K562 (cell line): ENCODE data around the gene MALSU1. TPM values are rescaled to one million over a fixed set of nuclear protein-coding genes. Genes with fewer than 3 reads are reported as not detected.

Experiments
- ATAC-seq: fragments of 200-7000 bp; cut with Tn5 transposase; 3 replicates; pipeline ENCODE4 v1.9.1; 2020; ENCODE audit warnings: moderate library complexity
- BruUV-seq: library from RNA; stranded (reverse); fragments of 400-500 nt; replicated peaks from 2 replicates; lab custom pipeline; 2021; lab: Mats Ljungman, UMichigan
- CTCF ChIA-PET: fragments of 300-600 bp; formaldehyde crosslinking; extraction: SDS; loops from one replicate; lab custom pipeline; 2021; ENCODE audit warnings: low intra/inter-chr PET ratio; lab: Yijun Ruan, JAX
- POLR2A ChIA-PET: fragments of 300-600, 350-650 bp; sonication (Branson Sonifier 250); formaldehyde crosslinking; extraction: SDS; loops from one replicate; lab custom pipeline; 2021; ENCODE audit warnings: antibody characterized with exemption, inconsistent platforms; lab: Yijun Ruan, JAX
- DNase-seq, 4 experiments: peaks; one replicate each; pipeline versions ENCODE4 v3.0.0 to v3.0.0-alpha.2; 2011 to 2018; ENCODE audit warnings: low spot score in 3 of 4, mixed read lengths in 3 of 4; ENCODE audit errors: extremely low read depth in 1 of 4
- FAIRE-seq: peaks from 2 replicates; lab custom pipeline; 2011; peaks lifted over from hg19 to GRCh38; lab: Jason Lieb, UNC
- H2AFZ ChIP-seq: 2 replicates; pipeline ENCODE4 v1.6.0; 2011; ENCODE audit warnings: low read depth, low read length, control low read depth, inconsistent platforms
- H3K27ac ChIP-seq: fragments of 200-600 bp; 3 replicates; pipeline ENCODE4 v1.8.0; 2011; ENCODE audit warnings: low read depth, mild to moderate bottlenecking, control low read depth, inconsistent platforms, low read length, moderate library complexity, mixed read lengths; ENCODE audit errors: extremely low read depth
- H3K27me3 ChIP-seq, 2 experiments: fragments of 300-600 bp in 1 of 2; 2 replicates in 1 of 2; 3 replicates in 1 of 2; pipeline versions ENCODE4 v1.6.0 to v1.8.0; 2011; ENCODE audit warnings: inconsistent platforms in 2 of 2, low read length in 2 of 2, mild to moderate bottlenecking in 1 of 2, mixed read lengths in 1 of 2, moderate library complexity in 1 of 2; ENCODE audit not compliant: control insufficient read depth in 2 of 2, insufficient read depth in 2 of 2
- H3K36me3 ChIP-seq: fragments of 300-600 bp; 3 replicates; pipeline ENCODE4 v1.8.0; 2011; ENCODE audit warnings: mild to moderate bottlenecking, low read length, inconsistent platforms; ENCODE audit not compliant: control insufficient read depth, insufficient read depth
- H3K4me1 ChIP-seq, 2 experiments: fragments of 200-600 bp in 1 of 2; replicated peaks in 1 of 2; 2 replicates in 1 of 2; 3 replicates in 1 of 2; pipeline versions ENCODE4 v1.5.1 to v1.8.0; 2011; ENCODE audit warnings: inconsistent platforms in 2 of 2, low read length in 2 of 2, mild to moderate bottlenecking in 1 of 2, mixed read lengths in 1 of 2, moderate library complexity in 1 of 2; ENCODE audit not compliant: control insufficient read depth in 2 of 2, insufficient read depth in 2 of 2
- H3K4me2 ChIP-seq: 2 replicates; pipeline ENCODE4 v1.6.1; 2011; ENCODE audit warnings: low read length, control low read depth, inconsistent platforms, mixed read lengths; ENCODE audit not compliant: insufficient read depth
- H3K4me3 ChIP-seq: fragments of 200-600 bp; sonication (generic), shearing (Covaris generic); 2 replicates; pipeline ENCODE4 v1.5.1; 2016; ENCODE audit warnings: control low read depth, inconsistent platforms
- H3K79me2 ChIP-seq: fragments of 200-600 bp; 3 replicates; pipeline ENCODE4 v1.8.0; 2011; ENCODE audit warnings: low read length, inconsistent platforms; ENCODE audit not compliant: control insufficient read depth, insufficient read depth
- H3K9ac ChIP-seq, 2 experiments: 2 replicates each; pipeline versions ENCODE4 v1.6.0 to v1.6.1; 2011; ENCODE audit warnings: low read depth in 2 of 2, low read length in 2 of 2, control low read depth in 1 of 2, inconsistent platforms in 1 of 2, mild to moderate bottlenecking in 1 of 2, mixed read lengths in 1 of 2; ENCODE audit not compliant: insufficient read depth in 1 of 2
- H3K9me1 ChIP-seq: one replicate; pipeline ENCODE4 v1.6.0; 2011; ENCODE audit warnings: inconsistent platforms, mild to moderate bottlenecking, low read length, moderate library complexity; ENCODE audit not compliant: control insufficient read depth, insufficient read depth
- H3K9me3 ChIP-seq: replicated peaks from 2 replicates; pipeline ENCODE4 v1.5.1; 2011; ENCODE audit warnings: low read depth, low read length, inconsistent platforms; ENCODE audit not compliant: control insufficient read depth, insufficient read depth
- H4K20me1 ChIP-seq: replicated peaks from 2 replicates; pipeline ENCODE4 v1.6.1; 2011; ENCODE audit warnings: low read length, inconsistent platforms, mixed read lengths; ENCODE audit not compliant: control insufficient read depth, insufficient read depth
- ETV1 ChIP-seq: fragments of 450-650 bp; conservative IDR thresholded peaks from 2 replicates; pipeline ENCODE4 v1.6.1; 2016; ENCODE audit warnings: missing genetic modification characterization, control low read depth, low read depth, missing compliant biosample characterization
- FUS ChIP-seq: fragments of 200-400 bp; formaldehyde crosslinking; optimal IDR thresholded peaks from 2 replicates; pipeline ENCODE3; 2017; ENCODE audit warnings: low read depth, low read length
- HNRNPH1 ChIP-seq: fragments of 200-400 bp; formaldehyde crosslinking; optimal IDR thresholded peaks from 2 replicates; pipeline ENCODE3; 2017; ENCODE audit warnings: low read depth, mild to moderate bottlenecking, low read length, moderate library complexity
- SRSF7 ChIP-seq: fragments of 200-400 bp; formaldehyde crosslinking; optimal IDR thresholded peaks from 2 replicates; pipeline ENCODE3; 2017; ENCODE audit warnings: mild to moderate bottlenecking, low read depth, low read length
- ZNF717 ChIP-seq: fragments of 250-450 bp; sonication (Bioruptor Pico); IDR thresholded peaks from 2 replicates; pipeline ENCODE4 v1.5.0; 2021
- WGBS: fragments of 100-300 bp; shearing (Covaris generic); methylation state at CpG from one replicate; pipeline ENCODE4 v1.1.6; 2016; ENCODE audit warnings: low coverage, mixed read lengths; ENCODE audit not compliant: insufficient coverage; ENCODE audit errors: missing lambda C conversion rate; 5-methylcytosine and 5-hydroxymethylcytosine counted together
- in situ Hi-C: fragments of 300-500 bp; cut with MboI; formaldehyde crosslinking; loops from 4 replicates; pipeline ENCODE4 v1.15.0; 2018; ENCODE audit warnings: inconsistent platforms, mixed read lengths
- intact Hi-C: fragments of 100-400 bp; cut with micrococcal nuclease; formaldehyde crosslinking; loops from 2 replicates; pipeline ENCODE4 v1.14.2; 2022
- polyA plus RNA-seq, 8 experiments: library from polyadenylated mRNA; depleted of rRNA in 4 of 8; stranded (reverse) in 5 of 8; unstranded in 3 of 8; fragments of >200 nt; fragmentation: Nextera tagmentation in 2 of 8; fragmentation: Illumina TruSeq in 1 of 8; extraction: Ambion mirVana in 2 of 8; extraction: Trizol in 1 of 8; gene quantifications; 2 replicates each; pipeline versions ENCODE4 v1.2.1 to v1.2.3, GENCODE V29; 2011 to 2014; ENCODE audit warnings: inconsistent platforms in 1 of 8, missing spikeins in 1 of 8
- total RNA-seq, 7 experiments: library from RNA; depleted of rRNA in 6 of 7; stranded (reverse); fragments of >200 nt in 6 of 7; fragmentation: Illumina TruSeq in 2 of 7; extraction: Trizol in 2 of 7; gene quantifications; 2 replicates each; pipeline versions ENCODE4 v1.2.1 to v1.2.3, GENCODE V29; 2011 to 2021; ENCODE audit warnings: low replicate concordance in 1 of 7
- TF ChIP-seq, protein P1 (sequence below): sonication (generic); formaldehyde crosslinking; IDR thresholded peaks from 2 replicates; pipeline ENCODE4 v1.8.0; 2022; ENCODE audit warnings: mild to moderate bottlenecking, low read depth, missing genetic modification reagents
- TF ChIP-seq, protein P2 (sequence below): fragments of 450-650 bp; formaldehyde crosslinking; IDR thresholded peaks from 2 replicates; pipeline ENCODE4 v1.4.0; 2022; ENCODE audit warnings: mild to moderate bottlenecking, moderate library complexity
- TF ChIP-seq, protein P3 (sequence below): fragments of 250-450 bp; sonication (Bioruptor Pico); IDR thresholded peaks from 2 replicates; pipeline ENCODE4 v1.8.0; 2021; ENCODE audit warnings: mild to moderate bottlenecking, moderate library complexity
- TF ChIP-seq, protein P4 (sequence below), 2 experiments: fragments of 450-650 bp in 1 of 2; sonication (generic) in 1 of 2; formaldehyde crosslinking; conservative IDR thresholded peaks; 2 replicates each; pipeline versions ENCODE4 v1.4.0 to v1.8.1; 2020 to 2022; ENCODE audit warnings: mild to moderate bottlenecking in 1 of 2, missing genetic modification reagents in 1 of 2
- TF ChIP-seq, protein P5 (sequence below), 2 experiments: fragments of 450-650 bp in 1 of 2; IDR thresholded peaks; 2 replicates each; pipeline ENCODE4 v1.6.1; 2011 to 2017; ENCODE audit warnings: low read depth in 2 of 2, antibody characterized with exemption in 1 of 2, borderline replicate concordance in 1 of 2, low read length in 1 of 2, mild to moderate bottlenecking in 1 of 2, mixed read lengths in 1 of 2; ENCODE audit not compliant: control insufficient read depth in 1 of 2
- TF ChIP-seq, protein P6 (sequence below): conservative IDR thresholded peaks from 2 replicates; pipeline ENCODE4 v1.6.1; 2011; ENCODE audit warnings: low read depth, mild to moderate bottlenecking, low read length; ENCODE audit not compliant: control insufficient read depth

Gene MALSU1
- total and polyA plus RNA-seq, 9 of the 15 experiments (the other 6 are each of a cell fraction or from before 2014, with no cell fraction given): 12.3 to 308 (median 81.2) TPM

DNA sequence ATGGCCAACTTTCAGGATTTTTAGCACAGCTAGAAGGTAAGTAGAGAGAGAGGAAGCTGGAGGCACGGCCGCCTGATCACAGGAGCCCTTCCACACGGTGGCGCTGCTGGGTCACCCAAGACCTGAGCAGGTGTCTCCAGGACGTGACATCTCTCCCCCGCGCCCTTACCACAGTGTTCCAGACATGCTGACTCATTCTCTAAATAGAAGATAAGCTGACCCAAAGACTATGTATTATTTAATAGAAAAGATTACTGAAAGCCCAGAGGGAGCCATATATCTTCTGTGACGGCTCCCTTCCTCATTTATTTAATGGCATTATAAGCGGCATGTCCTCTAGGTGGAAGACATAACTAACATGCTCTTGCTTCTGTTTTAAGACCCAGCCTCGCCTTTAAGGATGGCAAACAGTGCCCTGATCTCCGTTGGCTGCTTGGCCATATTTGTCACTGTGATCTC, 26.0 kb upstream of the MALSU1 start:
- BruUV-seq: no TSS peak
- H3K27ac ChIP-seq: peak overlapping the region; percentile 38; the same call in 1 of the 3 replicates
- peaks cover 0 to 10% of the 10 kb centered on the region in 2 experiments; a peak in 1 of 5 replicates for H3K27me3 ChIP-seq
- no peaks in the 10 kb centered on the region for H3K9me3 ChIP-seq
- CTCF ChIA-PET: interaction anchor here (0.7 to 0.9 kb wide), 3 partner anchors 272 to 303 kb away, joined by 3 to 7 read pairs (median 4); no protein-coding TSS in a partner anchor
- peak; percentile 85 to 98 (median 90) for DNase-seq
- H3K79me2 ChIP-seq: no peaks in the 10 kb centered on the region
- intact Hi-C loops (loop anchor here (1.0 to 10.0 kb wide), 5 partner anchors 11 to 748 kb away; no protein-coding TSS in a partner anchor), in situ Hi-C loops (loop anchor here (5.0 to 25.0 kb wide), 3 partner anchors 274 to 736 kb away; partner anchors contain the start of gene STK31)
- peaks cover 0 to 7% of the 10 kb centered on the region in 2 experiments; a peak in 3 of 5 replicates for H3K4me1 ChIP-seq
- ATAC-seq: peak; percentile 96
- H4K20me1 ChIP-seq: no peaks in the 10 kb centered on the region
- peak overlapping the region; percentile 64 for H3K4me2 ChIP-seq
- POLR2A ChIA-PET: interaction anchor here (0.5 to 2.5 kb wide), 9 partner anchors 26 to 274 kb away, joined by 3 to 8 read pairs (median 4); partner anchors contain the start of genes KLHL7, MALSU1 and NUP42
- peak; percentile 77 for FAIRE-seq
- H3K36me3 ChIP-seq: no peaks in the 10 kb centered on the region
- peak overlapping the region; percentile 24 to 29; a peak in 3 of 4 replicates for H3K9ac ChIP-seq
- H3K9me1 ChIP-seq: no peaks in the 10 kb centered on the region
- no peak overlapping the region for H3K4me3 ChIP-seq
- peak overlapping the region; percentile 60 for H2AFZ ChIP-seq
- WGBS: 2% methylated on average over 11 of the region's 11 CpGs
- TF ChIP-seq, protein P1, sequence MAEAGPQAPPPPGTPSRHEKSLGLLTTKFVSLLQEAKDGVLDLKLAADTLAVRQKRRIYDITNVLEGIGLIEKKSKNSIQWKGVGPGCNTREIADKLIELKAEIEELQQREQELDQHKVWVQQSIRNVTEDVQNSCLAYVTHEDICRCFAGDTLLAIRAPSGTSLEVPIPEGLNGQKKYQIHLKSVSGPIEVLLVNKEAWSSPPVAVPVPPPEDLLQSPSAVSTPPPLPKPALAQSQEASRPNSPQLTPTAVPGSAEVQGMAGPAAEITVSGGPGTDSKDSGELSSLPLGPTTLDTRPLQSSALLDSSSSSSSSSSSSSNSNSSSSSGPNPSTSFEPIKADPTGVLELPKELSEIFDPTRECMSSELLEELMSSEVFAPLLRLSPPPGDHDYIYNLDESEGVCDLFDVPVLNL: no peak
- no peak for TF ChIP-seq FUS
- TF ChIP-seq SRSF7: no peak
- TF ChIP-seq, protein P2, sequence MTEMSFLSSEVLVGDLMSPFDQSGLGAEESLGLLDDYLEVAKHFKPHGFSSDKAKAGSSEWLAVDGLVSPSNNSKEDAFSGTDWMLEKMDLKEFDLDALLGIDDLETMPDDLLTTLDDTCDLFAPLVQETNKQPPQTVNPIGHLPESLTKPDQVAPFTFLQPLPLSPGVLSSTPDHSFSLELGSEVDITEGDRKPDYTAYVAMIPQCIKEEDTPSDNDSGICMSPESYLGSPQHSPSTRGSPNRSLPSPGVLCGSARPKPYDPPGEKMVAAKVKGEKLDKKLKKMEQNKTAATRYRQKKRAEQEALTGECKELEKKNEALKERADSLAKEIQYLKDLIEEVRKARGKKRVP (CRISPR knock-in tag): no peak
- TF ChIP-seq, protein P3, sequence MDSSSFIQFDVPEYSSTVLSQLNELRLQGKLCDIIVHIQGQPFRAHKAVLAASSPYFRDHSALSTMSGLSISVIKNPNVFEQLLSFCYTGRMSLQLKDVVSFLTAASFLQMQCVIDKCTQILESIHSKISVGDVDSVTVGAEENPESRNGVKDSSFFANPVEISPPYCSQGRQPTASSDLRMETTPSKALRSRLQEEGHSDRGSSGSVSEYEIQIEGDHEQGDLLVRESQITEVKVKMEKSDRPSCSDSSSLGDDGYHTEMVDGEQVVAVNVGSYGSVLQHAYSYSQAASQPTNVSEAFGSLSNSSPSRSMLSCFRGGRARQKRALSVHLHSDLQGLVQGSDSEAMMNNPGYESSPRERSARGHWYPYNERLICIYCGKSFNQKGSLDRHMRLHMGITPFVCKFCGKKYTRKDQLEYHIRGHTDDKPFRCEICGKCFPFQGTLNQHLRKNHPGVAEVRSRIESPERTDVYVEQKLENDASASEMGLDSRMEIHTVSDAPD (CRISPR knock-in tag): no peak
- no peak for TF ChIP-seq ZNF717 (CRISPR knock-in tag)
- TF ChIP-seq, protein P4, sequence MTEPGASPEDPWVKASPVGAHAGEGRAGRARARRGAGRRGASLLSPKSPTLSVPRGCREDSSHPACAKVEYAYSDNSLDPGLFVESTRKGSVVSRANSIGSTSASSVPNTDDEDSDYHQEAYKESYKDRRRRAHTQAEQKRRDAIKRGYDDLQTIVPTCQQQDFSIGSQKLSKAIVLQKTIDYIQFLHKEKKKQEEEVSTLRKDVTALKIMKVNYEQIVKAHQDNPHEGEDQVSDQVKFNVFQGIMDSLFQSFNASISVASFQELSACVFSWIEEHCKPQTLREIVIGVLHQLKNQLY (CRISPR knock-in tag; conservative IDR thresholded peaks at IDR 0.05): no peak
- no peak for TF ChIP-seq ETV1 (tag)
- TF ChIP-seq, protein P5, sequence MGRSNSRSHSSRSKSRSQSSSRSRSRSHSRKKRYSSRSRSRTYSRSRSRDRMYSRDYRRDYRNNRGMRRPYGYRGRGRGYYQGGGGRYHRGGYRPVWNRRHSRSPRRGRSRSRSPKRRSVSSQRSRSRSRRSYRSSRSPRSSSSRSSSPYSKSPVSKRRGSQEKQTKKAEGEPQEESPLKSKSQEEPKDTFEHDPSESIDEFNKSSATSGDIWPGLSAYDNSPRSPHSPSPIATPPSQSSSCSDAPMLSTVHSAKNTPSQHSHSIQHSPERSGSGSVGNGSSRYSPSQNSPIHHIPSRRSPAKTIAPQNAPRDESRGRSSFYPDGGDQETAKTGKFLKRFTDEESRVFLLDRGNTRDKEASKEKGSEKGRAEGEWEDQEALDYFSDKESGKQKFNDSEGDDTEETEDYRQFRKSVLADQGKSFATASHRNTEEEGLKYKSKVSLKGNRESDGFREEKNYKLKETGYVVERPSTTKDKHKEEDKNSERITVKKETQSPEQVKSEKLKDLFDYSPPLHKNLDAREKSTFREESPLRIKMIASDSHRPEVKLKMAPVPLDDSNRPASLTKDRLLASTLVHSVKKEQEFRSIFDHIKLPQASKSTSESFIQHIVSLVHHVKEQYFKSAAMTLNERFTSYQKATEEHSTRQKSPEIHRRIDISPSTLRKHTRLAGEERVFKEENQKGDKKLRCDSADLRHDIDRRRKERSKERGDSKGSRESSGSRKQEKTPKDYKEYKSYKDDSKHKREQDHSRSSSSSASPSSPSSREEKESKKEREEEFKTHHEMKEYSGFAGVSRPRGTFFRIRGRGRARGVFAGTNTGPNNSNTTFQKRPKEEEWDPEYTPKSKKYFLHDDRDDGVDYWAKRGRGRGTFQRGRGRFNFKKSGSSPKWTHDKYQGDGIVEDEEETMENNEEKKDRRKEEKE (IDR thresholded peaks at IDR 0.05; ENCODE audit: borderline replicate concordance in 1 of 2, control insufficient read depth in 1 of 2, low read depth in 2 of 2, low read length in 1 of 2): no peak
- TF ChIP-seq, protein P6, sequence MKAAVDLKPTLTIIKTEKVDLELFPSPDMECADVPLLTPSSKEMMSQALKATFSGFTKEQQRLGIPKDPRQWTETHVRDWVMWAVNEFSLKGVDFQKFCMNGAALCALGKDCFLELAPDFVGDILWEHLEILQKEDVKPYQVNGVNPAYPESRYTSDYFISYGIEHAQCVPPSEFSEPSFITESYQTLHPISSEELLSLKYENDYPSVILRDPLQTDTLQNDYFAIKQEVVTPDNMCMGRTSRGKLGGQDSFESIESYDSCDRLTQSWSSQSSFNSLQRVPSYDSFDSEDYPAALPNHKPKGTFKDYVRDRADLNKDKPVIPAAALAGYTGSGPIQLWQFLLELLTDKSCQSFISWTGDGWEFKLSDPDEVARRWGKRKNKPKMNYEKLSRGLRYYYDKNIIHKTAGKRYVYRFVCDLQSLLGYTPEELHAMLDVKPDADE: no peak
- no peak for TF ChIP-seq HNRNPH1
